Measurements from ENCODE around the gene KIF26B.

Gene KIF26B

DNA sequence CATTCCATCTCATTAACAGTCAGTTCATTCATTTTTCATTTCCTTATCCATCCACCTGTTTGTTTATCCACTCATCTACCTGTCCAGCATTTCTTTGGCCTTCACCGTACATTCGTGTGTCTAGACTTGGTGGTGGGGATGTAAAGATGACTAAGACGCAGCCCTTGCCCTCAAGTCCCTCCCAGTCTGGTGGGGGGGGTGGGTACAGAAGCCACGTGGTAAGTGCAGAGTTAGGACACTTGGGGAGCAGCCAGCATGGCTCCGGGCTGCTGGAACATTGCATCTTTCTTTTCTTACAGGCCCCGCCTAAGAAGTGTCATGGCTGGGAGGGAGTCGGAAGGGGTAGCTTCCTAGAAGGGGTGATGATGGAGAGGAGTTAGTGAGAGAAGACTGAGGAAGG is 17.2 kb downstream of the KIF26B start:
- DNase-seq (ENCODE audit: low spot score), result no peak

GRCh38 chr1:245172829-245173228 is 18.0 kb downstream of the KIF26B start:
- DNase-seq (ENCODE audit: low spot score), result no peak

DNA sequence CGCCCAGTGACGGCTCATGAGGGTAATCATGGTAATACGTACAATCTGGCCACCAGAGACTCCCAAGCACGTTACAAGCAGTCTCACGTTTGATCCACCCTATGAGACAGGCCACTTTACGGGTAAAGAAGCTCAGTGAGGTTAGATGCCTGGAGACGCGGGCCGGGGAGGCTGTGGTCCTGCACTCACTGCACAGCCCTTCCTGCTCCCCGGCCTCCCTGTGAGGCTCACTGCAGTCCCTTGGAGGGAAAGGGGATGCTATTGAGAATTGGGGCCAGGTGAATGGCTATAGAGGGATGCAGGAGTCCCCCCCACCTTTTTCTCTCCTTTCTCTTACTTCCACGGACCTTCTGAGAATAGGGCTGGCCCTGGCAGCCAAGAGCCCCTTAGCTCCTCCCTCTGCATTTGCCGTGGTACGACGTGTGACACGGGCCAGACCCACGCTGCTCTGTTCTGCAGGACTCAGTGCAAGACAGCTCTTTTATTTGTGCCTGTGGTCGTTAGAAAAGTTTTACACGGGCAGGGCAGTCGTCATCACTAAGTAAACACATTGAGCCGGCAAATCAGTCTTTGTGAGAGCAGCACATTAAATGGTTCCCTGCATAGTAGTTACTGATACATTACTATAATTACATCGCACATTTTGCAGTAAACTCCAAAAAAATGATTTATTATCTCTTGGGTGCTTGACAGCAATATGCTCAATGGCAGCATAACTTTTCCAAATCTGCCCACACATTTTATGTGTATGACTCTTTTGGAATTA is 18.8 kb downstream of the KIF26B start:
- DNase-seq (ENCODE audit: low spot score), result no peak

DNA sequence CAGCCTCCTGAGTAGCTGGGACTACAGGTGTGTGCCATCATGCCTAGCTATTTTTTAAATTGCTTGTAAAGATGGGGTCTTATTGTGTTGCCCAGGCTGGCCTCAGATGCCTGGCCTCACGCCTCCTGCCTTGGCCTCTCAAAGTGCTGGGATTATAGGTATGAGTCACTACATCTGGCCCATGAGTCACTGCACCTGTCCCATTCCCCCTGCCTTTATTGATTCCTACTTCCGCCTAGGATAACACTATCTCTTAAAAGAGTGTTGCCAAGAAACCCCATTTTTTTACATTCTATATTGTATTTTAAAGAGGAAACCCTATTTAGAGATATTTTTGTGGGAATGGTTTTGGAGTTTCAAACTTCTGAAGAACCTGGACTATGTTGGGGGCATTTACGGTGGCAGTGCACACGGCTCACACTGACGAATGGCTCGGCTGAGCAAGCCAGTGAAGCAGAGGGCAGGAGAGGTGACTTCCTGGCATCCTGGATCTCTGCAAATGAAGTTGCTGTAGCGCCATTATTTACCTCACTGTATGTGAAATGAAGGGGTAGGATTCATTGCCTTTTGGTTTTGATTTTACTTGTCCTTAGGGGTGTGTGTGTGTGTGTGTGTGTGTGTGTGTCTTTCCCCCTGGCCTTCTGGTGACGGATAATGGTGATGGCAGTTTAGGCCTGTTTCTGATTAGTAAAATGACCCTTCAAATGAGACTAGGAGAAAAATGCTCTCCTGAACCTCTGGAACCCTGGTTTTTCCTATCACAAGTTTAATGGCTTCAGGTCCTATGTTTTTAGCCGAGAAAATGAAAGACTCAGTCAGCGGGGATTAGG is 22.5 kb downstream of the KIF26B start:
- DNase-seq (ENCODE audit: low spot score), result no peak

GRCh38 chr1:245179706-245180105 is 24.9 kb downstream of the KIF26B start:
- DNase-seq (ENCODE audit: low spot score), result no peak

- DNase-seq (ENCODE audit: low spot score), result no peak
Measured at GRCh38 chr1:245180496-245181157, 25.8 kb downstream of the KIF26B start.

- DNase-seq (ENCODE audit: low spot score), result no peak
Measured at GRCh38 chr1:245181158-245181517, 26.4 kb downstream of the KIF26B start.

DNA sequence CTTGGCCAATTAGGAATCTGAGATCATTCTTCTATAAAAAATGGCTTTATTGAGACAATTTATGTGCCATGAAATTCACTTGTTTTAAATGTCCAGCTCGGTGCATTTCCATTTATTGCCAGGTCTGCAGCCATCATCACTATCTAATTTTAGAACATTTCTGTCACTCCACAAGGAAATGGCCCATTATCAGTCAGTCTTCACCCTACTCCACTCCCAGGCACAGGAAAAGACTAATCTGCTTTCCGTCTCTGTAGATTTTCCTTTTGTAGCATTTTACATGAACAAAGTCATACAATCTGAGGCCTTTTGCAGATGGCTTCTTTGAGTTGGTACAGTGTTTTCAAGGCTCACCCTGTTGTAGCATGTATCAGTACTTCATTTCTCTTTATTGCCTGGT is 27.2 kb downstream of the KIF26B start:
- DNase-seq (ENCODE audit: low spot score), result no peak

DNA sequence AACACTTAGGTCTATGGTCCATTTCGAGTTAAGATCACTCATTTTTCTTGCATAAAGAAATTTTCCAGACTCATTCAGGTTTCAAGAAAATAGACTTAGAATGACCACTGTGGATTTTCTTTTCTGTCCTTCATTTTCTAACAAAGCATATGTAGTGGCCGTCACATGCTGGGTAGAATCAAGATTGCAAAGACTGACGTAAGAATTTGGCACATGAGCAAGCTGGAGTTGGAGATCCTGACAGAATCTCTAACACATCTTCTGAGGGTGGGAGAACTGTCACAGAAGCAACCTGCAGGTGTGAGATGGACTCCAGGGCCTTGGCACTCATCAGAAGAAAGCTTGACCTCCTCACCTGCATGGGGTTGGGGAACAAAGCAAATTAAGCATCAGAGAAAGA is 28.6 kb downstream of the KIF26B start:
- DNase-seq (ENCODE audit: low spot score), result no peak

GRCh38 chr1:245184779-245185178 is 30.0 kb downstream of the KIF26B start:
- DNase-seq (ENCODE audit: low spot score), result no peak

DNA sequence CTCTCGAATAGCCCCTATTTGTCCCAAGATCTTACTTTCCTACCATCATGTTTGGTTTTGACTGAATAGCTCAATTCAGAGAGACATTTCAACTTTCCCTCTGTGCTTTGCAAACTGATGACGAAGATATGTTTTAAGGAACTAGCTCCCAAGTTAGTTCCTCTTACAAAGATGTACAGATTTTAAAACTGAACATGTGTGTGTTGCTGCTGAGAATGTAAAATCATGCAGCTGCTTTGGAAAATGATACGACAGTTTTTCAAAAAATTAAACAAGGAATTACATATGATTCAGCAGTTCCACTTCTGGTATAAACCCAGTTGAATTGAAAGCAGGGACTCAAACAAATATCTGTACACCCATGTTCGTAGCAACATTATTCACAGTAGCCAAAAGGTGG is 33.6 kb downstream of the KIF26B start:
- no peak for DNase-seq (ENCODE audit: low spot score)

- no peak for DNase-seq (ENCODE audit: low spot score)
Measured at GRCh38 chr1:245195398-245195797, 40.6 kb downstream of the KIF26B start.

- DNase-seq (ENCODE audit: low spot score), result no peak
Measured at GRCh38 chr1:245197121-245197520, 42.3 kb downstream of the KIF26B start.

GRCh38 chr1:245197911-245198379 is 43.2 kb downstream of the KIF26B start:
- no peak for DNase-seq (ENCODE audit: low spot score)

DNA sequence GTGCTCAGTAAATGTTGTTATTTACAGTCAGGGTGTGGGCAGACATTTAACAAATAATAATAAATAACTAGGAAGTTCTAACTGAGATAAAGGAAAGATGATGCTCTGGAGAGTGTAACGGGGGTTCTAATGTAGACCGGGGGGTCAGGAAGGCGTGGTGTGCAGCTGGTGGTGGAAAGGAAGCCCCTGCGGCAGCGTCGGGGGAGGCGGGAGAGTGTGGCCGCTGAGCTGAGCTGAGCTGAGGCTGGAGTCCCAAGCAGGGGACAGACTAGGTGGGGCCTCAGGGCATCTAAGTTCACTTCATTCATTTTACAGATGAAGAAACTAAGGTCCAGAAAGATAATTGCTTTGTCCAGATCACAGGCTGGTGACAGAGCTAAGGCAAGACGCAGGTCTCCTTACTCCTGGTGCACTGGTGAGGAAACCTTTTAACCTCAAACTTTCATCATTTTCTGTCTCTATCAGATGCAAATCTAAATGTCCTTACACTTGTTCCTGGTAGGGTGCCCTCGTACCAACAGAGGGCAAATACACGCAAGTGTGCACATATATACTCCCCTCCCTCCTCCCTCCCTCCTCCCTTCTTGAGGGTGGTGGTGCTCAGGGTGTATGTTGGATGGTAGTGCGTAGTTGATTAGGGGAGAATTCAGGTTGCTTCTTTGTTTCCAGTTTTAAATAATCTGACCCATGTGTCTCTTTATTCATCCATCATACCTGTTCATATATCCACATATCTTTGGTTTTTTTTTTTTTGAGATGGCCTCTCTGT is 44.1 kb downstream of the KIF26B start:
- no peak for DNase-seq (ENCODE audit: low spot score)

GRCh38 chr1:245200146-245200545 is 45.4 kb downstream of the KIF26B start:
- no peak for DNase-seq (ENCODE audit: low spot score)

DNA sequence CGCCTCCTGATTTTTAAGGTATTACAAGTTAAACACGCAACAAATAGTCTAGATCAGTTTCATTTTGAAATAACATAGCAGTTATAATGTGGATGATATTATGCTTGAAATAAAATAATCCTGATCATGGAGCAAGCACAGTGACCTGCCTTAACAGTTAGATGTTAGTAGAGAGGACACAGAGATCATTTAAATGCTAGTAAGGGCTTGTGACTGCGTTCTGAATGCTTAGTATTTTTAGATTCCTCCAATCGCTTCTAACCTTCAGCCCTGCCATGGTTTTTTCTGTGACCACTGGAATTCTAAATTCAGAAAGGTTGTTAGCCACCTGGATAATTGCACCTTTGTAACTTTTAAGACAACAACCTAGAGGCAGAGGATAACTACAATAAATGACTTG is 46.4 kb downstream of the KIF26B start:
- DNase-seq (ENCODE audit: low spot score), result no peak

DNA sequence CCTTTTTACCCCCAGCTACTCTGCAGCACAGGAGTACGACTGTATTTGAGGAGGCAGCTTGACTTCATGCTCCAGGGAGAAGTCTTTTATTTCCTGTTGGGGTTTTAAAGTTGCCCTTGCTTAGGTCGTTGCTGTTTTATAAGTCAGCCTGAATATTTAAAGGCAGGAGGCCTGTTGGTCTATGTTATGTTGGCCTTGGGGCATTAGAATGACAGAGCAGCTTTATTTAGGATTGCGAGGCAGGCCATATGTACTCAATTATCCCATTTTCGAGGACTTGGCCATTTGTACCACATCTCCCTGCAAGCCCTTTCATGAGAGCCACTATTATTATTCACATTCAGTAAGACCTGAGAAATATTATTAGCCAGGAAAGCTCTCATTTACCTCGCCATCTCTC is 47.0 kb downstream of the KIF26B start:
- no peak for DNase-seq (ENCODE audit: low spot score)

GRCh38 chr1:245205396-245205795 is 50.6 kb downstream of the KIF26B start:
- no peak for DNase-seq (ENCODE audit: low spot score)

DNA sequence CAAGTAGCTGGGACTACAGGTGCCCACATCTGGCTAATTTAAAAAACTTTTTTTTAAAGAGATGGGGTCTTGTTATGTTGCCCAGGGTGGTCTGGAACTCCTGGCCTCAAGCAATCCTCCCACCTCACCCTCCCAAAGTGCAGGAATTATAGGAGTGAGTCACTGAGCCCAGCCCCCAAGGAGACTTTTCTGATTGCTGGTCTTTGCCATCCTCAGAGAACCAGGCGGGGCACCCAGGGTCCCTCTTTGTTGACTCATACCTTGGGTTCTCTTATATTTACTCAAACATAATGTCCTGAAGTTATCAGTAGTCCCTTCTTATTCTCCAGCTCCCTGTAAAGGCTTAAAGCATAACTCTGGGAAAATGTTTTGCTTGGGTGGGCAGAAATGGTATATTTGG is 51.1 kb downstream of the KIF26B start:
- DNase-seq (ENCODE audit: low spot score), result no peak

DNA sequence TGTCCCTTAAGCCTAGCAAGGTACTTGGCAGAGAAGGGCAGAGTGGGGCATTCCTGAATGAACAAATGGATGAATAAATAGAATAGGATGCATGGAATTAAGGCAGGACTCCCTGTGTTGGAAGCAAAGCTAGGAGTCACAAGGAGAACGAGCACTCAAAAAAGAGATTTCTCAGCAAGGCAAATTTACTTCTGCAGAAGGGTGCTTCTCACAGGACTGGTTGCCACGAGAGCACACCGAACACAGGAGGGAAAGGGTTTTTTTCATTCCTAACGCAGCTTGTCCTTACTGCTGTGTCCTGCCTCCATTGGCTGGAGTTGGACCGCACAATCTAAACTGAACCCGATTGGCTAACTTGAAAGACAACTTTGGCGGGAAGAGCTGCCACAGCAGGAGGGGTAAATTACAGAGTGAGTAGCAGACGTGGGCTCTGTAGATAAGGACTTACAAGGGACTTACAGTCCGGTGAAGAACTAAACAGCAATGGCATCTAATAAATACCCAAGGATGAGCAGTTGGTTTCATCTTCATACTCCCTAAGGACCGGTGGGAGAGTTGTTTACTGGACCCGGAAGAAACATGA is 52.4 kb downstream of the KIF26B start:
- no peak for DNase-seq (ENCODE audit: low spot score)

DNA sequence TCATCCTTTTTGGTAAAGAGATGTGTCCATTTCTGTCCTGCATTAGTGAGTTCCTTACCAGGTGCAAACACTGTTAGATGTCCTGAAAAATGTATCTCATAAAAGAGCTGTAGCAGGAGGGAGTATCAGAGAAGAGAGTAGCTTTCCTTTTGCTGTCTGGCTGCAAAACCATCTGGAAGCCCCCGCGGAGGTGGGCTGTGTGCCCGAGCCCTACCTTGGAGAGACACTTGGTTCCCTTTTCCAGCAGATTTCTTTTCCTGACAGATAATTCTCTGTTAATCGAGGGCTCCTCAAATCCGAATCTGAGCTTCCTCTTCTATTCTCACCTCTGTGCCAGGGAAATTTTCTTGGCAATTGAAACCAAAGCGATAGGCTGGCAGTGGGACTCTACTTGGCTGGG is 53.0 kb downstream of the KIF26B start:
- DNase-seq (ENCODE audit: low spot score), result no peak

Data from Ammon's horn (tissue), 1 donor.